LNCAP (cell line): ENCODE measurements around the gene RGS11.

Source experiments
- TF ChIP-seq, protein P1 (sequence below): fragments of 450-650 bp; IDR thresholded peaks from 2 replicates; pipeline ENCODE4 v1.5.1; 2017; ENCODE audit warnings: mild to moderate bottlenecking

The RGS11 gene

DNA sequence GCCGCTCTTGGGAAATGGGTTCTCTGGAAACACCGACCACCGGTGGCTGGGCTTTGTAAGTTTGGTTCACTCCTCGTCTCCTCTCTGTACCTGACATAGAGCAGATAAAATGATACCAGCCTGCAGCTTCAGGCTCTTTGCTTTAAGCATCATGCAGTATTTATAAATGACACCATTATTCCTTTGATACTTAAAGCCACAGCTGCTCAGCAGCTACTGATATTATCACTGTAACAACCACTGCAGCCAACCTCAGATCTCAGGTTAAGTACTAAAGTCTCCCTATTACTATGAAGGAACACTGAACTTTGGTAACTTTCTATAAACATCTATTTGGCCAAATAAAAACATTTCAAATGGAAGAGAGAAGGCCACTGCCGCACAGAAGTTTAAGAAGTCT, 41.8 kb upstream of the RGS11 start:
- TF ChIP-seq, protein P1, sequence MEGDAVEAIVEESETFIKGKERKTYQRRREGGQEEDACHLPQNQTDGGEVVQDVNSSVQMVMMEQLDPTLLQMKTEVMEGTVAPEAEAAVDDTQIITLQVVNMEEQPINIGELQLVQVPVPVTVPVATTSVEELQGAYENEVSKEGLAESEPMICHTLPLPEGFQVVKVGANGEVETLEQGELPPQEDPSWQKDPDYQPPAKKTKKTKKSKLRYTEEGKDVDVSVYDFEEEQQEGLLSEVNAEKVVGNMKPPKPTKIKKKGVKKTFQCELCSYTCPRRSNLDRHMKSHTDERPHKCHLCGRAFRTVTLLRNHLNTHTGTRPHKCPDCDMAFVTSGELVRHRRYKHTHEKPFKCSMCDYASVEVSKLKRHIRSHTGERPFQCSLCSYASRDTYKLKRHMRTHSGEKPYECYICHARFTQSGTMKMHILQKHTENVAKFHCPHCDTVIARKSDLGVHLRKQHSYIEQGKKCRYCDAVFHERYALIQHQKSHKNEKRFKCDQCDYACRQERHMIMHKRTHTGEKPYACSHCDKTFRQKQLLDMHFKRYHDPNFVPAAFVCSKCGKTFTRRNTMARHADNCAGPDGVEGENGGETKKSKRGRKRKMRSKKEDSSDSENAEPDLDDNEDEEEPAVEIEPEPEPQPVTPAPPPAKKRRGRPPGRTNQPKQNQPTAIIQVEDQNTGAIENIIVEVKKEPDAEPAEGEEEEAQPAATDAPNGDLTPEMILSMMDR: no peak

DNA sequence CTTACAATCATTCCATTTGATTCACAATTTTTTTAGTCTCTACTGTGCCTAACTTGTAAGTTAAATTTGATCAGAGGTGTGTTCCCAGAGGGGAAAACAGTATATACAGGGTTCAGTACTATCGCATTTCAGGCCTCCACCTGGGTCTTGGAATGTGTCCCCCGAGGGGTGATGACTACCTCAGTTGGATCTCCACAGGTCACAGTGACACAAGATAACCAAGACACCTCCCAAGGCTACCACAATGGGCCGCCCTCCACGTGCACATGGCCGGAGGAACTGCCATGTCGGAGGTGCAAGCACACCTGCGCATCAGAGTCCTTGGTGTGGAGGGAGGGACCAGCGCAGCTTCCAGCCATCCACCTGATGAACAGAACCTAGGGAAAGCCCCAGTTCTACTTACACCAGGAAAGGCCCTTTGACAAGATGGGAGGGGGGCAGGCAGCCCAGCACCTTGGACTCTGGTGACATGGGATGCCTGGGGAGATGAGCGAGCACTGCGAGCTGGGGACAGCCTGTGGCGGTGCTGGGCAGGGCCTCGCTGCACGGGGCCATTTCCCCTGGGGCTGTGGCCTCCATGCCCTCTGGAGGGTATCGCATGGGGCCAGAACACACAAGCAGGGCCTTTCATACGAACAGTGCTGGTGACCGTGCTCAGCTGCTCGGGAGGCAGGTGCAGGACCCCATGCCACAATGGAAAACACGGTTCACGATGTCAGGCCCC, 41.2 kb upstream of the RGS11 start:
- TF ChIP-seq, protein P1: no peak

DNA sequence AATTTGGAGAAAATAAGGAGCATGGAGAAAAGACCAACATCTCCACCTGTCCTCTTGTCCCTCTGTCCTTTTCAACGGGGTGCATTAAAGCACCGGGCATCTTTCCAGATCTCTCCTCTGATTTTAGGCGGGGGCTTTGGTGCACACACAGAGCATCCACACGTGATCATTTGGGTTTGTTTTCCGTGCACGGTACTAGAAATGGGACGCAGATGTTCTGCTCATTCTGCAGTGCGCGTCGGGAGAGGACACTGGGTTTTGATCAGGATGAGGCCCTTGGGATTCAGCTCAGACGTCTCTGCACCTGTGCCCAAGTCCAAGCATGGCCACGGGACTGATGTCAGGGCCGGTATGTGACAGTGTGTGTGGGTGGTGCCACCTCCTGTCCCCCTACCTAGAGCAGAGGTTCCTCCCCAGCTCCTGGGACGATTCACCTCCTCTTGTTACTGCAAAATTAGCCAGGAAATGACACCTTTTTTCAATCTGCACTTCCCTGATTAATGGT, 39.1 kb upstream of the RGS11 start:
- TF ChIP-seq, protein P1: no peak

DNA sequence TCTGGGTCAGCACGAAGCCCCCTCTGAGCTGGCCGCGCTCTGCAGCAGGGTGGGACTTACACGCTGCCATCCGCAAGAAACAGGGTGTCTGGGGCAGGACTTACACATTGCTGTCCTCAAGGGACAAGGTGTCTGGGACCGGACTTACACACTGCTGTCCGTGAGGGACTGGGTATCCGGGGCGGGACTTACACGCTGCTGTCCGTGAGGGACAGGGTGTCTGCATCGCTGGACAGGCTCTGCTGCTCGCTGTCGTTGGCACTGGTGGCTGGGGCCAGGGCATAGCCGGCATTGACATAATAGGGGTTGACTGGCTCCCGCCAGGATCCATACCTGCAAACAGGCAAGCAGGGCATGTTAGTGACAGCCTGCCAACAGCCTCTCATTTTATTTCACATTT, 38.6 kb upstream of the RGS11 start:
- TF ChIP-seq, protein P1: no peak

DNA sequence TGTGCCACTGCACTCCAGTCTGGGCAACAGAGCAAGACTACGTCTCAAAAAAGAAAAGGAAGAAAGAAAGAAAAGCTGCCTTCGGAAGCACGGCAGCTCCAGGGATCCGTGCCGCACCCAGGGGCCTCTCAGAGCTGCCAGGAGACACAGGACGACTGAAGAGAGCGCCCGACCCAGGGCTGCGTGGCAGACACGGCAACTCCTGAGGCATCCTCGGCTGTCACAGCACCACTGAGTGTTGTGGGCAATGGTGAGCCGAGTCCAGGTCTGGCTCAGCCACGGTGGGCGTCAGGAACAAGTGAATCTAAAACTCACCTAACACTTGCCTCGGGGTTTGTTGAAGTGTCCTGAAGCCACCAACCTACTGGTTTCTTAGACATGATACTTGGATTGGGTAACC, 36.0 kb upstream of the RGS11 start:
- TF ChIP-seq, protein P1: no peak

DNA sequence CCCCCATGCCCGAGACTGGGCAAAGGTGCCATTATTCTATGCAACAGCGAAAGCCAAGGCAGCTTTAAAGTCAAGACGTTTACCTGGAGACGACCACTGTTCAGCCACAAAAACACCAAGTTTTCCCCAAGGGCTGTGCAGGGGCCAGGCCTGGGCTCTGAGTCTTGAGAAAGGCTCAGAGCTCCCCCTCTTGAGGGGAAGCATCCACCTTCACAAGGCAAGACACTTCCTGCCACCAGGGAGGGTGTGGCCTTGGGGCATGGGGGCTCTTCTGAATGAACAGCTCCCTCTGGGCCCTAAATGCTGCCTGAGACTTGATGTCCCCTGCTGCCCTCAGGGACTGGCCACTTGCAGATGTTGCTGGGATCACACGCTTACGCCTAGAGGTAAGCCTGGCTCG, 33.7 kb upstream of the RGS11 start:
- TF ChIP-seq, protein P1: no peak

DNA sequence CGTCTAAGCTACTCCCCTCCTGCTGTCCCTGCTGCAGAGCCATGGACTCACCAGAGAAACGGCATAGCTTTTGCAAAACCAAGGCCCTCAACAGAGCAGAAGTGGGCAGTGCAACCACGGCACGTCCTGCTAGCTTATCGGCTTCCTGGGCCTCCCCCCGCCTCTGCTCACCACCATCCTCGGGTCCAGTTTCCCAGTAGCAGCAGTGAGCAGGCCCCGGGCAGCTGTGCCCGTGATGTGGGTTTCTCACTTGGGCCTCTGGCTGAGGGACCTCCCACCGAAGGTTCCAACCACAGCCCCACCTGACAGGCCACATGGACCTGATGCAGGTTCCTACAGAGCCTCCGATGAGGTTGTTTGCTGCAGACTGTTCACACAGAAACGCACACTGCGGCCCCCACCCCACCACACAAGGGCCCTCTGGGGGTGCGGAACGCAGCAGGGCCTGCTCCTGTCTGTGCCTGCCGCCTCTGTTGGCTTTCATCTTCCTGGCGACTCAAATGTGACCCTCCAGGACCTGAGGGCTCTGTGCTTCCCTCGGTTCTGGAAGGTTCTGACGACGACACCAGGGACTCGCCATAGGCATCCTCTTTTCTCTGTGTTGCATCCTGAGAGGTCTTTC, 32.1 kb upstream of the RGS11 start:
- TF ChIP-seq, protein P1: no peak
